HTERT RPE-1 (cell line): ENCODE results near the gene SETBP1.

Experiments used
- in situ Hi-C: fragments of 300-500 bp; cut with MboI; formaldehyde crosslinking; loops from 4 replicates; pipeline ENCODE4 v1.14.3; 2020; ENCODE audit warnings: low sequenced_read_pairs

SETBP1 gene

DNA sequence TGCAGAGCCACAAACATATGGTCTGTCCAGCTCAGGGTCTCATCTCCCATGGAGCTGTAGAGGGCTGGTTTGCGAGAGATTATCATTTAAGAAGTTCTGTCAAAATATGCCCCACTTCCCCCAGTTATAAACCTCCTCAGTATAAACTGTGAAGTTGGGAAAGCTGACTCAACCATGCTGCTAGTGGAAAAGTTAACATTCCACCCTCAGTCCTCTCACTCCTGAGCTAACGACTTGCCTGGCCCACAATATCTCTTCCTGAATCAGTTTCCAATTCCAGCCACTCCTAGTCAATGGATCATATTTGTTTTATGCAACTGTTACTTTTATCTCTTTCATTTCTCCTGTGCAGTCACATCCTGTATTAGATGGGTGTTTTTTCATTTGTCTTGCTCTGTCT is 326.2 kb downstream of the SETBP1 start:
- in situ Hi-C loops = no loop called here

DNA sequence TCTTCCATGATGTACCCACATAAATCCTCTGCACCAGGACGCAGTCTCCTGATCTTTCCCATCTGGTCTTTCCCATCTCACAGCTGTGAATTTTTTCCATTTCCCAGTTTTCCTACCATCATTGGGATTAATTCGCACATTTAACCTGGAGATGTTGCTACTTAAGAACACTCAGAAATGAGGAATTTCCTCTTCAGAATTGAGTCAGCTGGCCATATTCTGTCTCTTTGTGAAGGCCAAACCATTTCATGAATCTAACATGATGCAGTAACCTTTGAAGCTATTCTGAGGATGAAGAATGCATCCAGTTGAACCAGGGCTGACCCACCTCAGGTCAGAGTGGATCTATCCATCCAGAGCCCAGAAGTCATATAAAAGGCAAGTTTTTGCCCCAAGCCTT is 326.8 kb downstream of the SETBP1 start:
- in situ Hi-C loops = no loop called here

DNA sequence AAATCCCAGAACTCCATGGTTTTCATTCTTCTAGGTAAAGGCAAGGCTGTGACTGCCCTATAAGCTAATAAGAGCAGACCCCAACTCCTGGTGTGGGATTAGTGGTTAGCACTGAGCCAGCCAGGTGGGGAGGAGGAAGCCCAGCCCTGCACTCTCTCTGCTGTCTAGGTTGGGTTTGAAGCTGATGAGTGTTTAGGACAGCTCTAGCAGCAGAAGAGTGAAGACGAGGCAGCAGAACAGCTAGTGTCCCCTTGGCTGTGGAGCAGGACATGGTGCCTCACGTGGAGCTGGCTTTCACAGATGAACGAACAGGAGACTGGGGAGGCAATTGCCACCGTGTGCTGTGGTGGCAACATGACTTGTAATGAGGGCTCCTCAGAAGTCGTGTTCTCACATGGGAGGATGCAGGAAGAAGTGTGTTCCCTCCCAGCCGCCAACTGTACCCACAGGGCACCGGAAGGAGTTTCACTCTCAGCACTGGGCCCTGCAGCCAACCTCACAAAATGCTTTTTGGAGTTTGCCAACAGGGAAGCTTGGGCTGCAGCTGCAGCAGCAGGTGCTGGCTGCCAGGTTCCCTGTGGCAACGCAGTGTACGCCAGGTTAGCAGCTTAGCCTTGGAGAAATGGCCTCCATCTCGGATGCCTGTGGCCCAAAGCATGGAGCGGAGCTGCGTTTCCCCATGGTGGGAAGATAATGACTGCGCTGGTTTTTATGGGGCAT is 328.2 kb downstream of the SETBP1 start:
- in situ Hi-C loops = no loop called here

DNA sequence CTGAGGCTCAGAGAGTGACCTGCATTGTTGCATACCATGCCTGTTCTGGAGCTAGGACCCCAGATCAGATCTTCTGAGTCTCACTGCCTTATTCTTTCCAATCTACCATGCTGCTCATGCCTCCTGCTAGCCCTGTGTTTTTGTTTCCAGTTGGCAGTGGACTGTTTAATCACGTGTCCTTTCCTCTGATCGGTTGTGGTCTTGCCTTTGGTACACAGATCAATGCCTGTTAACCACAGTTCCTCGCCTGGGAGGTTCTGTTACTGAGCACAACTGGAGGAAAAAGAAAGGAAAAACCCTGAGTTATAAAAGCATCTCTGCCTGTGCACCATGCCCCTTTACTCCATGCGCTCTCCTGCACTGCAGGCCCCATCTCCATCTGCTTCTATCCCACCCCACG is 329.1 kb downstream of the SETBP1 start:
- in situ Hi-C loops = no loop called here

DNA sequence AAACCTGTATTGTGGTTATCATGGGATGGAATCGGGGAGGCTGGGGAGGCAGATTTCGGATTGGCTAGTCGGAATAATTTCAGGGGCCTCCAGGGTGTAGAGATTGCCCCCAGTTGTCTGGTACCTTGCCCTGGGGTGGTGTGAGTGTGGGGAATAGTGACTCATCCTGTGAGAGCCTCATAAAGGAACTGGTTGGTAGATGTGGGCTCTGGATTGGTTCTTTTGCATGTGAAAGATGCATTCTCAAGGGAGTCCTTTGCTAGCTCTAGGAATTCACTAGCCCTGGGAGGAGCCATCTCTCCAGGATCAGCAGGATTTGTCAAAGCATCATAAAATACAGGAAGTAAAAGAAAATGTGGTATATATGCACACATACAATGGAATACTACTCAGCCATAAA is 331.6 kb downstream of the SETBP1 start:
- in situ Hi-C loops = no loop called here

DNA sequence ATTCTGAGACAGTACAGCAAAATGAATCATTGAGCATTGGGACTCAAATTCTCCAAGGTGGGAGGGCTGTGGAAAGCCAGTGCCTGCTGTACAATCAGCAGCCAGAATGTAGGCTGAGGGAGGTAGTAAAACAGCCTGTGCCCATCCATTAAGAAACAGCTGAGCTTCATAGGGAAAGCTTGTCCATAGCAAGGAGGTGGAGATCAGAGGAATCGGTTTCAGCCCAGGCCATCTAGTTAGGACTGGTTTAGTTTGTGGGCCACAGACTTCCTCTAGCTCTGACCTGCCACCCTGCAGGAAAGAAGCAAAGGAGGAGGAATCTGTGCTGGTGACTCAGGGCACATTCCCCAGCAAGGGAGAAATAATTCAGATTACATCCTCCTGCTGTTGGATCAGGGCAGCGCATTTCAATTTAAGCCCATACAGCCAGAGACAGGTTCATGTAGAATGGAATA is 333.4 kb downstream of the SETBP1 start:
- in situ Hi-C loops = no loop called here

DNA sequence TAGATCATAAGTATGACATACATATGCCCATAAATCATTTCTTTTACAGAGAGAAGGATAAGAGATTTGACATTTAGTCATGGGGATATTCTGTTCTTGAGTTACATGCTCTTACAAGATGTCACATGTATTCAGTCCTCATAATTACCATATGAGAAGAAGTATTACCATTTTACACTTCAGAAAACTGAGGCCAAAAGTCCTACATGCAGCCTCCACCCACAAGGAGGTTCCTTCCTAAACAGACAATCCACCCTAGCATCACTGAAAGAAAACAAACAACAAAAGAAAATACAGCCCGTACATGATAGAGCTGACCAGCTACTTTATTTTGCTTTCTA is 335.1 kb downstream of the SETBP1 start:
- in situ Hi-C loops = no loop called here

DNA sequence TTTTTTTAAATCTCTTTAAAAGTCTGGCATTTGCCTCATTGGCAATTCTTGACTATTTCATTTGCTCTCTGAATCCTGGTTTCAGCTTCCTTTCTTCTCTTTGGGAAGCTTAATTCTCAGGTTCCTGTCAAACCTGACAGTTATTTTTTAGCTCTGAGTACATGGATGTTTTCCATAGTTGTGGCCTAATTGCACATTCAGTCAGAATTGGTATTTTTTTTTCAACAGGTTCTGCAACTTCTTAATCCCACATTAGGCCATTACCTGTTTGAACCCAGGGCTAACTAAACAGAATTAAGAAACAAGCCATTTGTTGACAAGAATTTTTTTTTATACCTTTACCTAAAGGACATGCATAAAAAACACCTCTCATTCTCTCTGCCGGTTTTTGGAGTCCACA is 338.8 kb downstream of the SETBP1 start:
- in situ Hi-C loops = no loop called here

DNA sequence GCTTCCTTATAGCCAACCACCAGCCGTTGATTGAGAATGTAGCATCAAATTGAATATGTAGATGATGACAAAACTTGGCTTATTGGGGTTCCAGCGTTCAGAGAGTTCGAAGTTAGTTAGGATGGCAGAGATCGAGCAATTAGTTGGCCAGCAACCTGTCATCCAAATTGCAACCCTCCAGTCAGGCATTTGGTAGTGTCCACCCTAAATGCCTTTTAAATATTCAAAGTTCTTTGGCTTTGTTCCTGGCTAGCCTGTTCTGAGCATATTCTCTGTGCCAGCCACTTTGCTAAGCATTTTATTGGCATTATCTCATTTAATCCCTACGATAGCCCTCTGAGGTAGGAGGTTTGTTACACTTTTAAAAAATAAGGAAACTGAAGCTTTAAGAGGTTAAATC is 342.8 kb downstream of the SETBP1 start:
- in situ Hi-C loops = no loop called here

DNA sequence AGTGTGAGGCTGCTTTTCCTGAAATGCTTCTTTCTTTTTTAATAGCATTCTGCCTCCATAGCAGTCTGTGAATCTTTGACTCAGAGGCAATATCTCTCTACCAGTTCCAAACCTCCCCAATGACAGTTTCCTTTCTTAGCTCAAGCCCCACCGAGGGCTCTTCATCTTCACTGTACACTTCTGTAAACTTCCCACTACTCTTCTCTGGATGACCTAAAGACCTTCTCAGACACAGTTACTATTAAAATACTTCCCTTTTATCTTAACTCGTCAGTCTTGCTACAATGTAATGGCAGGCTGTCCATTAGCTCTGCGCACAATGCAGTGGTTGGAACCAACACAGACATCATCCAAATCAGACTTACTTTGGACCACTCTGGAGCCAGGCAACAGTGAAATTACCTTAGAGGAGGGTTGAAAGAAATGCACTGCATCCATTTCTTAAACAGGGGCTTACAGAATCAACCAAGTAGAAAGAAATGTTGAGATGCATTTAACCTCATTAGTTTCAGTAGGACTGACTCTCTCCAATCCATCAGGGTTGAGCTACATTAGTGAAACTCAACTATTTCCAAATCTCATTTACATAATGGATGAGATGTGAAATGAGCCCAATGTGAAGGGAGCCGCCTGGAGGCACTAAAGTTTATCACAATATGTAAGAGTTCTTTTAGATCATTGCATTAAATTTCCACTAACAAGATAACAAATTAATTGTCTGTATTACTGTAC is 343.8 kb downstream of the SETBP1 start:
- in situ Hi-C loops = no loop called here

DNA sequence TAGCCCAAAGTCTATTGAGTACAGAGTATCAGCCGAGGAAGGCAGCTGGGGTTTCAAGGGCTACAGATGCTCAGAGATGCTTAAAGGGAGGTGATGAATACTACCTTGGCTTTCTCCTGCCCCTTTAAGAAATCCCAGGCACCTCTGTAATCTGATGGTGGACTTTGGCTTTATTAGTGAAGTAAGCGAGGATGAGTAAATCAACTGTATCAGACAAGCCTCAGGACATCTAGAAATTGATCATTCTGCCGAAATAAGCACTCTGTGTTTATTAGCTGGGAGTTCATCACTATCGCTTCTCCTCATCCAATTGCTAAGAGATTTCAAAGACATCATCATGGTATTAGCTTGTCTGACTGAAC is 344.4 kb downstream of the SETBP1 start:
- in situ Hi-C loops = no loop called here

DNA sequence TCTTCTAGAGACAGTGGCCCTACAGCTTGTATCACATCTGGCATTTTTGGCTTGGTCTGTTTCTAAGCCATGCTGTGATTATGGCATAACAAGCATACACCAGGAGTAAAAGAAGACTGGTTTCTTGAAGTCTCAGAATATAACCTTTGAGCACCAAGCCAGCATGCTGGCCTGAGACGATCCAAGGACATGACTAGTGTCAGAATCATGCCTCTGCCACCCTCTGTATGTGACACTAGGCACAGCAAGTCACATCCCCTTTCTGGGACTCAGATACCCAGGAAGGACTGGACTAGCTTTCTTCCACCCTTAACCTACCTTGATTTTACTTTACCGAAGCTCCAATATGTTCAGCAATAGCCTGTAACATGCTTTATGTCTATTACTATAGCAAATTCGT is 345.5 kb downstream of the SETBP1 start:
- in situ Hi-C loops = no loop called here

DNA sequence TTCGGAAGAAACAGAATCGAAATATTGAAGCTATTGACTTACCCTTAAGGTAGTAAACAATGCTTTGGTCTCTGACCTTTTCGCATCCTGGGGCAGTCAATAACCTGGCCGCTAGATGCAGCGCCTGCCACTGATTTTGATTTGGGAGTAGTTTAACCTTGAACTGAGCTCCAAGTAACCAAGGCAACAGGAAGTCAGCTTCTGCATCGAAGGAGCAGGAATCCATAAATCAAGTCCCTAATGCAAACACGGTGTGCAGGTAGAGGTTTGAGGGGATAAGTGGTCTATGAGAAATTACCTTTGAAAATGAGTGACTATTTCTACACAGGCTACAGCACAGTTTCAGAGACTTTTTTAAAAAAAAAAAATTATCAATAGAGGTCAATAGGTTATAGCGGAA is 353.5 kb downstream of the SETBP1 start:
- in situ Hi-C loops = no loop called here

DNA sequence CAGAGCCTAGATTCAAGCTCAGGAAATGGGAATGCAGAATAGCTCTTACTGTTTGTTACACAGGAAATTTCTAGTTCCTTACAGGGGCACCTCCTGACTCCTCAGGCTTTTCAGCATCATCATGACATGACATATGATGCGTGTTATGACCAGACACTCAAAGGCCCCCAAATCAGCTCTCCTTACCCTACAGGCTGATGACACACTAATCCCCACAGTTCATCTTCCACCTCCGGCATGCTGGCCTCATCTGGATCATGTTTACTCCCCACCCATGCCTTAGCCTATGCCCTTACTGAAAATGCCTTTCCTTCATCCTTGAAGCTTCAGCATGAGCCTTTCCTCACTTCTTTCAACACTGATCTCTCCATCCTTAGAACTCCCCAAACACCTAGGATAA is 356.9 kb downstream of the SETBP1 start:
- in situ Hi-C loops = no loop called here

DNA sequence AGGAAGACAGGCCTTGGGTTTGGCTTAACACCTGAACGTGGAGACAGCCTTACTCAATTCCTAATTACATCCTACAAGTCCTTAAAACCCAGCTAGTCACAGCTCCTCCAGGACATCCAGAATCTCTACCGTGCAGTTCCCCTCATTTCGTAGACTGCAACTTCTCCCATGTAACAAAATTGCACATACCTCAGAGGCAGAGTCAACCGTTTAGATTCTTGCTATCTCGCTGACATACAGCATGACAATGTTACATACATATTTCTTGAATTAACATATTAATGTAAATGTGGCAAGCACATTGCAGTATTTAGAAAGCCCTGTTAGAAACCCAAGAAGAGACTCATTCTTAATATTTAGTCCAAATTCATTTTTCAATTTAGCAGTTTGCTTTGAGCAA is 358.7 kb downstream of the SETBP1 start:
- in situ Hi-C loops = no loop called here

DNA sequence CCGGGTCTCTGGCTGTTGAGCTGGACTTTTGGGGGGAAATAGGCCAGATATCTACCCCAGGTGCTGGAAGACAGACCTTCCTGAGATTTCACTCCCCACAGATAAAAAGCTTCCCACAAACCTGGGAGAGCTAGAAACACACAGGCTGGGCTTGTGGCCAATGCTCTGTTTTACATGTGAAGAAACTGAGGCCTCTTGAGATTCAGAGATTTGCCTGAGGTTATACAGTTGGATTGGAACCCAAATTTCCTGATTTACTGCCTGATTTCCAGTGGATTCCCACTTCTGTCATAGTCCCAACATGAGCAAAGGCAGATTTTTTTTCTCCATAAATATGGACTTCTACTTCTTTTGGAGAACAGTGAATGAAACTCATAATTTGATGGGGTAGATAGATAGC is 360.2 kb downstream of the SETBP1 start:
- in situ Hi-C loops = no loop called here

DNA sequence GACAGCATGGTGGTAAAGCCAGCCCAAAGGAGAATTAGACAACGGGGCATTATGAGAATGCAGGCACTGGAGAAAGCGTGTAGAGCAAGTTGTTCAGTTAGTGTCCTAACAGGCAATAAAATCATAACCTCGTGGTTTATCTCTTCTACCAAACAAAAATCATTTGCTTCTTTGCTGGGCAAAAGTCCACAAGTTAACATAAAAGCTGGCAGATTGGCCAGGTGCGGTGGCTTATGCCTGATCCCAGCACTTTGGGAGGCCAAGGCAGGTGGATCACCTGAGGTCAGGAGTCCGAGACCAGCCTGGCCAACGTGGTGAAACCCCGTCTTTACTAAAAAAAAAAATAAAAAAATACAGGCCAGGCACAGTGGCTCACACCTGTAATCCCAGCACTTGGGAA is 364.1 kb downstream of the SETBP1 start:
- in situ Hi-C loops = no loop called here

DNA sequence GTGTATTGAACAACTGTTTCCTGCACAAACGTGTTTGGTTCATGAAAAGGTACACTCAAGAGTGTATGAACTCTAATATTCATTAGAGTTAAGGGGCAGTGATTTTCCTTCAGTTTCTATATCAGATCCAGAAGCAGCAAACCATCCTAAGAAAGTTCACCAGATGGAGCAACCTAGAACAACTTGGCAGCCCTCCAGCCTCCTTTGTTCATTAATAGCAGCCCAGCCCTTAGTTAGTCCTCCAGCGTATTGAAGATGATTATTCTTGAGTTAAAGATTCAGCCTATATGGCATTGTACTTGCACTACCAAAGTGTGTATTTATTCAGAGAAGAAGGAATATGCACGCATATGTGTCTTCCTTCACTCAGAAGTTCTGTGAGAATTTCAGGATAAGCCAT is 365.5 kb downstream of the SETBP1 start:
- in situ Hi-C loops = no loop called here

DNA sequence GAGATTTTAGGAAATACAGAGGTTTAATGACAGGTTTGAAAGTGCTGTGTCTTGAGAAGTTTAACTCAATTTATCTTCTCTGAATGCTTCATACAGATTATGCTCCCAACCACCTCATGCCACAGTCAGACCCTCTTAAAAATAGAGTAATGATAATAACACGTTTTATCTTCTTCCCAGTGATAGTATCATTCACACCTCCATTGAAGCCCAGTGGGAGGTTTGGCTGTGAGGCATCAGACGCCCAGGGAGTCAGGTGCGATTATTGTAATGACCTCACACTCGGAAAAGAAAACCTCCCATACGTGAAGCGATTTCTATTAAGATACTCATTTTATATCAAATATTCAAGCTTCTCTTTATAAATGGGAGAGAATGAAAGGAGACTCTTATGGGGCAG is 366.3 kb downstream of the SETBP1 start:
- in situ Hi-C loops = no loop called here

DNA sequence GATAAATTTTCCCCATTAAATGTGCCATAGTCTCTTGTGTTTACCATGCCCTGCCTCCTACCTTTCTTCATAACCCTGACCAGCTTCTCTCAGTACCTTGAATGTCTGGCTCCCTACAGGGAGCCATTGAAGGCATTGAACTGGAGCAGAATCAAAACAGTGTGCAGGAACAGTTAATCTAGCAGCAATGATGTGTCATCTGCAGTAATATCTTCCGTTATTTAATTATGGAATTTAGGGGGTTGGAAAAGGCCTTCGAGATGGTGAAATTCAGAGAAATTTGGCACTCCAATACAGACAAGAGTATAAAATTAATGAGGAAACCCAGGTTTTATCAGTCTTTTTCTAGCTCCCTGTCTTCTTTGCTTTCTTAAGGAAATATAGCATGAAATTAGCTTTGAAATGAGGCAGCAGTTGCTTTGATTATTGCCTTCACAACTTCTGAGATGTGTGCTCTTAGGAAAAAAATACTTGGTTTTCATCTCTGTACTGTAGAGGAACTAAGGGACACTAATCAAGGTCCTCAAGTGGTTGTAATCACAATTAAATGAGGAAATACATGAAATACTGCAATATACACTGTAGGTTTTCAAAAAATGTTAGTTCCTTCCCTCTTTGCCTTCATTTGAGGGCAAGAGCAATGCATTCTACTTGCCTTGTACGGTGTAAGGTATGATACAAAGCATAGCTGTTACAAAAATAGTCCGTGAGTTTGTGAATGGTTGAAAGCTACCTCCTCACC is 369.1 kb downstream of the SETBP1 start:
- in situ Hi-C loops = no loop called here

DNA sequence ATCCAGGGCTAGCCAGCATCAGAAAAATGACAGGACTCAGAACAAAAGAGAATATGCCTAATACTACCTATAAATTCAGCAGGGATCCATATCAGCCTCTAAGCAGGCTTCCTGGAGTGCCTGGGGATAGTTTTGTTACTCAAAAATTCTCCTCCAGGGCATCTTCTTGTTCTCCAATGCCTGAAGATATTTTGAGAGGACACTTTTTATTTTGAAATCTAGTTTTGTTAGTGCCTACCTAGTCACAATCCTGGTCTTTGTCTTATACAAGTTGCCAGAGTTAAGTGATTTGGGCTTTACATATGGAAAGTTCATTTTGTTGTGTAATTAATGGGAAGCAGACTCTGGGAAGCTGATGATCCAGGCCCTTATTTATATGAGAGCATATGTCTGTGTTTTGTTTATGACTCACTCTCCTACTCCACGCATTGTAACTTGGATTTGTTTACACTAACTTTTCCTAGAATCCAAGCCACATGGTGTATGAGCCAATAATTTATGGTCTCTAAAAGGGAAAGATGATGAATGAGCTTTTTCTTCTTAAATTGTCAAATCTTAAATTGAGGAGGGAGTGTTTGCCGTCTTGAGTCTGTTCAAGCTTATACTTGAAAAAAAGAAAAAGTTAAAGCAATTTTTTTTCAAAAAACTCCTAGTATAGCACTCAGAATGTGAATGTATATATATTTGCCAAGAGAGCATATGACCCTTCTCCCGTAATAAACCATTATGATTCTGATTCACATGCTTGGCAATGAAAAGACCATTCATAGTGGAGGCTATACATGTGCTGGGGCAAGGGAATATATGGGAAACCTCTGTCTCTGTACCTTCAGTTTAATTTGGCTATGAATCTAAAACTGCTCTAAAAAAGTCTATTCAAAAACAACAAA is 370.3 kb downstream of the SETBP1 start:
- in situ Hi-C loops = no loop called here
